Heart left ventricle (tissue), 16 donors: ENCODE measurements around the gene TASOR. TPM values are rescaled to one million over a fixed set of nuclear protein-coding genes. Genes with fewer than 3 reads are reported as not detected.
"Not testable (repeated sequence)": the region's sequence is repeated elsewhere in the genome, so short reads cannot be mapped to it uniquely, and the experiment has no call there.

ENCODE experiments used
- ATAC-seq, 4 donors: fragments of 200-7000 bp; cut with Tn5 transposase; one replicate each; pipeline ENCODE4 v1.9.1; 2020 to 2022; ENCODE audit warnings: moderate library complexity in 4 of 4, mild to moderate bottlenecking in 3 of 4, moderate number of reproducible peaks in 1 of 4
- DNase-seq, 5 donors: peaks; one replicate each; pipeline ENCODE4 v3.0.0-alpha.2; 2020
- H3K27ac ChIP-seq, 12 donors: fragments of 200-600 bp; sonication (generic) in 4 of 12; one replicate each; pipeline versions ENCODE4 v1.5.0 to v1.8.0; 2016 to 2022; ENCODE audit warnings: mild to moderate bottlenecking in 2 of 12
- H3K27me3 ChIP-seq, 9 donors: fragments of 200-600 bp; sonication (generic) in 2 of 9; one replicate each; pipeline versions ENCODE4 v1.5.1 to v1.8.0; 2016 to 2022; ENCODE audit warnings: mild to moderate bottlenecking in 3 of 9
- H3K36me3 ChIP-seq, 9 donors: fragments of 200-600 bp; sonication (generic) in 2 of 9; one replicate each; pipeline versions ENCODE4 v1.5.0 to v1.8.0; 2018 to 2022; ENCODE audit warnings: mild to moderate bottlenecking in 2 of 9
- H3K4me1 ChIP-seq, 12 donors: fragments of 200-600 bp; sonication (generic) in 4 of 12; one replicate each; pipeline versions ENCODE4 v1.5.0 to v1.8.0; 2016 to 2022; ENCODE audit warnings: mild to moderate bottlenecking in 3 of 12
- H3K4me3 ChIP-seq, 12 donors: fragments of 200-600 bp; sonication (generic) in 4 of 12; one replicate each; pipeline versions ENCODE4 v1.5.0 to v1.8.0; 2017 to 2022; ENCODE audit warnings: mild to moderate bottlenecking in 9 of 12, moderate library complexity in 4 of 12
- H3K9me3 ChIP-seq, 12 donors: fragments of 200-600 bp; sonication (generic) in 4 of 12; one replicate each; pipeline versions ENCODE4 v1.5.0 to v1.8.0; 2016 to 2022; ENCODE audit warnings: mild to moderate bottlenecking in 1 of 12
- POLR2A ChIP-seq, 2 donors: fragments of 450-650 bp; IDR thresholded peaks; one replicate each; pipeline ENCODE4 v1.6.1; 2017; ENCODE audit warnings: antibody characterized with exemption in 2 of 2, mild to moderate bottlenecking in 2 of 2, moderate library complexity in 2 of 2
- WGBS, 4 donors: extraction: QIAGEN DNeasy Blood & Tissue Kit in 2 of 4; methylation state at CpG; one replicate each; pipeline versions ENCODE4 v1.1.5 to v1.1.7; 2013 to 2018; 5-methylcytosine and 5-hydroxymethylcytosine counted together
- intact Hi-C, 10 donors: fragments of 100-400 bp; cut with DNase I; formaldehyde crosslinking; loops; one replicate each; pipeline versions ENCODE4 v1.11.1 to v1.14.2; 2022
- polyA plus RNA-seq, 2 donors: library from polyadenylated mRNA; stranded (reverse); fragments of 200-250 nt; gene quantifications; one replicate each; pipeline ENCODE4 v1.2.3, GENCODE V29; 2013
- total RNA-seq, 9 donors: library from RNA; depleted of rRNA in 2 of 9; stranded (reverse); fragments of >200 nt in 2 of 9; fragmentation: NEBNext Ultra II Directional in 3 of 9; extraction: Animal tissue kit (Norgen Biotek cat#: 25700) in 3 of 9; gene quantifications; one replicate each; pipeline versions ENCODE4 v1.1.0 to v1.2.4, GENCODE V29; 2016 to 2023
- TF ChIP-seq, protein P1 (sequence below), 12 donors: fragments of 200-600 bp; sonication (generic) in 4 of 12; IDR thresholded peaks; one replicate each; pipeline versions ENCODE4 v1.5.0 to v1.8.0; 2018 to 2022; ENCODE audit warnings: antibody characterized with exemption in 12 of 12, mild to moderate bottlenecking in 5 of 12
- donor health status: ischemic (EF 13 %, LVEDD 7.1; RV severe dilation, severe dysfunction).
- donor health status: healthy with polysubstance abuse.
- donor health status: DM: no; HTN: yes; CAD: no.
- donor health status: DM: no; HTN: no; CAD: no.
- donor health status: ischemic (EF 25% LVEDD 6.9; RV normal size, moderate dysfunction).
- donor health status: ischemic (EF 25% LVEDD 5.7; RV mildly dilated, moderate dysfunction).
- donor health status: healthy.
- donor health status: DM: yes; HTN: yes; CAD: no.
- donor health status: ischemic (EF 35%, LVEDD 5.7; RV mildly dilated, moderate dysfunction).
- donor health status: nonischemic (EF 11% LVEDD 7.7; RV severe dilation, severe dysfunction).
- donor health status: DM: yes; HTN: yes; CAD: no.
- donor health status: PGD.
- donor health status: ischemic (EF 29% LVEDD 5.4; RV normal size, mild dysfunction).
- donor health status: nonischemic (EF 23%, LVEDD 6.1; RV moderate dilation, normal function).

Gene TASOR
- total and polyA plus RNA-seq, 11 donors = 9.1 to 36.5 (median 24.0) TPM

GRCh38 chr3:56694867-56695683, 12.0 kb upstream of the TASOR start:
- 50 to 58% (median 55%) methylated on average over 4 of the region's 4 CpGs for WGBS, 4 donors
- ATAC-seq (peak in 1 of 4 donors; percentile 18), DNase-seq (no peak)
- no peak overlapping the region for H3K4me3 ChIP-seq
- H3K4me1 ChIP-seq = peaks cover 0 to 33% (median 0%) of the 10 kb centered on the region in 12 donors
- no peaks in the 10 kb centered on the region for H3K9me3 ChIP-seq
- H3K27me3 ChIP-seq = no peaks in the 10 kb centered on the region
- peak overlapping the region in 1 of 12 donors; percentile 87 for H3K27ac ChIP-seq
- no peaks in the 10 kb centered on the region for H3K36me3 ChIP-seq
- intact Hi-C loops = no loop called here
- TF ChIP-seq, protein P1, sequence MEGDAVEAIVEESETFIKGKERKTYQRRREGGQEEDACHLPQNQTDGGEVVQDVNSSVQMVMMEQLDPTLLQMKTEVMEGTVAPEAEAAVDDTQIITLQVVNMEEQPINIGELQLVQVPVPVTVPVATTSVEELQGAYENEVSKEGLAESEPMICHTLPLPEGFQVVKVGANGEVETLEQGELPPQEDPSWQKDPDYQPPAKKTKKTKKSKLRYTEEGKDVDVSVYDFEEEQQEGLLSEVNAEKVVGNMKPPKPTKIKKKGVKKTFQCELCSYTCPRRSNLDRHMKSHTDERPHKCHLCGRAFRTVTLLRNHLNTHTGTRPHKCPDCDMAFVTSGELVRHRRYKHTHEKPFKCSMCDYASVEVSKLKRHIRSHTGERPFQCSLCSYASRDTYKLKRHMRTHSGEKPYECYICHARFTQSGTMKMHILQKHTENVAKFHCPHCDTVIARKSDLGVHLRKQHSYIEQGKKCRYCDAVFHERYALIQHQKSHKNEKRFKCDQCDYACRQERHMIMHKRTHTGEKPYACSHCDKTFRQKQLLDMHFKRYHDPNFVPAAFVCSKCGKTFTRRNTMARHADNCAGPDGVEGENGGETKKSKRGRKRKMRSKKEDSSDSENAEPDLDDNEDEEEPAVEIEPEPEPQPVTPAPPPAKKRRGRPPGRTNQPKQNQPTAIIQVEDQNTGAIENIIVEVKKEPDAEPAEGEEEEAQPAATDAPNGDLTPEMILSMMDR (IDR thresholded peaks at IDR 0.05) = no peak
- TF ChIP-seq POLR2A (IDR thresholded peaks at IDR 0.05) = no peak

GRCh38 chr3:56693750-56694149, 10.7 kb upstream of the TASOR start:
- DNase-seq (peak in 1 of 5 donors; percentile 23), ATAC-seq (peak in 3 of 4 donors; percentile 69 to 83 (median 75))
- WGBS, 4 donors = 52 to 60% (median 58%) methylated on average over 3 of the region's 3 CpGs
- no peaks in the 10 kb centered on the region for H3K36me3 ChIP-seq
- no peaks in the 10 kb centered on the region for H3K9me3 ChIP-seq
- H3K27ac ChIP-seq = peak overlapping the region in 1 of 12 donors; percentile 87
- no peak overlapping the region for H3K4me3 ChIP-seq
- no peaks in the 10 kb centered on the region for H3K27me3 ChIP-seq
- no peak for TF ChIP-seq POLR2A (IDR thresholded peaks at IDR 0.05)
- TF ChIP-seq, protein P1 (IDR thresholded peaks at IDR 0.05) = no peak
- H3K4me1 ChIP-seq = peaks cover 0 to 33% (median 0%) of the 10 kb centered on the region in 12 donors
- intact Hi-C loops = no loop called here

DNA sequence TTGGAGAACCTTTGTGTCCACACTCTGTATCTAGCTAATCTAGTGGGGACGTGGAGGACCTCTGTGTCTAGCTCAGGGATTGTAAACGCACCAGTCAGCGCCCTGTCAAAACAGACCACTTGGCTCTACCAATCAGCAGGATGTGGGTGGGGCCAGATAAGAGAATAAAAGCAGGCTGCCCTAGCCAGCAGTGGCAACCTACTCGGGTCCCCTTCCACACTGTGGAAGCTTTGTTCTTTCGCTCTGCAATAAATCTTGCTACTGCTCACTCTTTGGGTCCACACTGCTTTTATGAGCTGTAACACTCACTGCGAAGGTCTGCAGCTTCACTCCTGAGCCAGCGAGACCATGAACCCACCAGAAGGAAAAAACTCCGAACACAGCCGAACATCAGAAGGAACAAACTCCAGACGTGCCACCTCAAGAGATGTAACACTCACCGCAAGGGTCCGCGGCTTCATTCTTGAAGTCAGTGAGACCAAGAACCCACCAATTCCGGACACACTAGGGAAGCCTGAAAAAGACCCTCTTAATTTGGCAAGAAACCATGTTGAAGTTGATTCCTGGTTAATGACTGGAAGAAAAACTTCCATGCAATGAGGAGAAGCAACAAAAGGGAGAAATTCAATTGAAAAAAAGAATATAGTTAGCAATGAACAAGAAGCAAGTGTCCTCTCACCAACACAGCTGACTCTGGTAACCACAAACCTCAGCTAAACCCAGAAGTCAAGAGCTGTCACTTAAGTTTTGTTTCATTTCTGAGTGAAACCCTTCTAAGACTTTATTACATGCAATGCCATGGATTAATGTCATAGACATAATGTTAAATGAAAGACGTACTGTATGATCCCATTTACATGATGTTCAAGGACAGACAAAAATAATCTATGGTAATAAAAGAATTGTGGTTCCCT, 9.7 kb upstream of the TASOR start:
- intact Hi-C loops, H3K36me3 ChIP-seq, ATAC-seq, DNase-seq, H3K27me3 ChIP-seq, H3K4me3 ChIP-seq, H3K9me3 ChIP-seq: not testable (repeated sequence)
- Histone ChIP-seq H3K4me1 (peaks cover 0 to 38% (median 0%) of the 10 kb centered on the region in 12 donors), H3K27ac (peak overlapping the region in 1 of 12 donors; percentile 87)
- WGBS, 4 donors = 77 to 86% (median 81%) methylated on average over 15 of the region's 15 CpGs

DNA sequence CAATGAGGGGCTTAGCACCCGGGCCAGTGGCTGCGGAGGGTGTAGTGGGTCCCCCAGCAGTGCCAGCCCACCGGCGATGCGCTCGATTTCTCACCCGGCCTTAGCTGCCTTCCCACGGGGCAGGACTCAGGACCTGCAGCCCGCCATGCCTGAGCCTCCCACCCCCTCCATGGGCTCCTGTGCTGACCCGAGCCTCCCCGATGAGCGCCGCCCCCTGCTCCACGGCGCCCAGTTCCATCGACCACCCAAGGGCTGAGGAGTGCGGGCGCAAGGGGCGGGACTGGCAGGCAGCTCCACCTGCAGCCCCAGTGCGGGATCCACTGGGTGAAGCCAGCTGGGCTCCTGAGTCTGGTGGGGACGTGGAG, 8.9 kb upstream of the TASOR start:
- H3K9me3 ChIP-seq, intact Hi-C loops, H3K27ac ChIP-seq, H3K36me3 ChIP-seq, ATAC-seq, DNase-seq, H3K4me3 ChIP-seq, H3K27me3 ChIP-seq: not testable (repeated sequence)
- H3K4me1 ChIP-seq = peaks cover 0 to 38% (median 0%) of the 10 kb centered on the region in 12 donors
- WGBS, 4 donors = 89 to 98% (median 97%) methylated on average over 11 to 20 of the region's 21 CpGs
